Activated gamma-delta T cell treated with anti-CD3 and anti-CD28 coated beads, Interleukin-2, amount 50 U/mL, for 16 hours (primary cell): ENCODE measurements around the gene MAGI1.
"Not testable (repeated sequence)": the region's sequence is repeated elsewhere in the genome, so short reads cannot be mapped to it uniquely, and the experiment has no call there.

Experiments
- DNase-seq: peaks from one replicate; pipeline ENCODE4 v3.0.0-alpha.2; 2020; ENCODE audit warnings: low read depth

The MAGI1 gene

GRCh38 chr3:66038384-66038725 is 363 bp downstream of the MAGI1 start:
- no peak for DNase-seq

DNA sequence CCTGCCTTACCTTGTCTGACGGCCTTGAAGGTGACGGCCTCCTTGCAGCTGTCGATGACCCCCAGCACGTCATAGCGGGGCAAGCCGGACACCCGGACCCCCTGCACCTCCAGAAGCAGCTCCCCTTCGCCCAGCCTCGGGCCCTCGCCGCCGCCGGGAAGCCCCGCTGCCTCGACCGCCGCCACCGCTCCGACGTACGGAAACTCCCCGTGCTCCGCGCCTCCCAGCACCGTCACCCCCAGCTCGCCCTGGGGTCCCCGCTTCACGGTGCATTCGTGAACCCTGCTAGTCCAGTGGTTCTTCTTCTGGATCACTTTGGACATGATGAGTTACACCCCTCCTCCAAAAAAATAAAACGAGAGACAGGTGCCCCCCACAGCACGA is 740 bp downstream of the MAGI1 start:
- no peak for DNase-seq

- no peak for DNase-seq
These were observed 1.3 kb downstream of the MAGI1 start for GRCh38 chr3:66037330-66037985.

- no peak for DNase-seq
These were observed 2.1 kb downstream of the MAGI1 start for GRCh38 chr3:66036586-66037148.

- DNase-seq, result no peak
These were observed 2.8 kb downstream of the MAGI1 start for GRCh38 chr3:66035763-66036477.

DNA sequence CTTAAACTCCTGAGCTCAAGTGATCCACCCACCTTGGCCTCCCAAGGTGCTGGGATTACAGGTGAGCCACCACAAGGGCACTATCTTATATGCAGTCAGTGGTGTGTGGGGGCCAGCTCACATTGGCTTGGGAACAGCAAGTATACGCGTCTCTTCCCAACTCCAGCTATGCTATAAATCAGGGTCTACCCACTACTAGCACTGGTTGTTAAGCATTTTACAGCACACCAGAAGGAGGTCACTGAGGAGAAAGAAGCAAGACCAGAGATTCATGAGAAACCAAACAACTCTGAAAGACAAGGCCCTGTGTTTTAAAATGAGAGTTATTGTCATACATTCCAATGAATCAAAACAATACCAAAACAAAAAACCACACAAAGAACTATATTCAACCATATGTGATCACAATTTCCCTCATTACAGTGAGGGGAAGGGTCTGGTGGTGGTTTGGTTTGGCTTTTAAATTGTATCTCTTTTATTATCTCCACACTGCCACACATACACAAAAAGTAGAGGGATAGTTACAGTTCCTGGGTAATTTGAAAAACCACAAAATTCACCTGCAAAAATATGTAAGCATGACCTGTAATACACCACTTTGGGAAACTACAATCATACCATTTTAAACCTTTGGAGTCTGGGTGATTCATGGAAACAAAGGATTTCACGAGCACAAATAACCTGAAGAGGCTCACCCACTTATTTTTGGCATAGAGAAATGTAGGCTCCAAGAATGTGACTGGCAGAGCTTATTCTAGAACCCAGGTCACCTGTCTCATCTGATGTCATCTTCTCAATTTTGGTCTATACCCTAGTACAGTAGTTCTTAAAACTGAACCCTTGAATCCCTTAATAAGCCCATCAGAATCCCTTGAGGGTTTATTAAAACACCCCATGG is 5.2 kb downstream of the MAGI1 start:
- DNase-seq, result no peak

- DNase-seq, result no peak
These were observed 7.5 kb downstream of the MAGI1 start for GRCh38 chr3:66031102-66031698.

GRCh38 chr3:66029443-66029842 is 9.3 kb downstream of the MAGI1 start:
- DNase-seq, result no peak

GRCh38 chr3:66029014-66029413 is 9.7 kb downstream of the MAGI1 start:
- DNase-seq, result no peak

GRCh38 chr3:66028457-66028856 is 10.3 kb downstream of the MAGI1 start:
- DNase-seq, result no peak

- DNase-seq, result not testable (repeated sequence)
These were observed 11.6 kb downstream of the MAGI1 start for GRCh38 chr3:66027099-66027498.

GRCh38 chr3:66023738-66024385 is 14.9 kb downstream of the MAGI1 start:
- DNase-seq, result no peak

DNA sequence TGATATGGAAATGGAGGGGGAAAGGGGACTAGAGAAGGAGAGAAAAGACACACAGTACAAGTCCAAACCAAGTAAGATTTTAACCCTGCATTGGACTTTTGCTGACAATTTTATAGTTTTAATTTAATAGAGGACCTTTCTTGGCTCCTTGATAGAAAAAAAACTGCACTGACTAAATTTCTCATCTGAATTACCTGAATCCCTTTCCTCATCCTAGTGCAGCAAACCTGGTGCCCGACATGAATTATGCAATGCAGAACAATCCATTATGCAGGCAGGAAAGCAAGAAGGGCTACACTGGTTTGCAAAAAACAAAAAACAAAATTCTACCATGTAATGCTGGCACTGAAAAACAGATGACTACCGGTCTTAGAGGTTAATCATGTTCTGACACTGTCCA is 15.5 kb downstream of the MAGI1 start:
- DNase-seq, result no peak

- no peak for DNase-seq
These were observed 17.0 kb downstream of the MAGI1 start for GRCh38 chr3:66021731-66022131.

DNA sequence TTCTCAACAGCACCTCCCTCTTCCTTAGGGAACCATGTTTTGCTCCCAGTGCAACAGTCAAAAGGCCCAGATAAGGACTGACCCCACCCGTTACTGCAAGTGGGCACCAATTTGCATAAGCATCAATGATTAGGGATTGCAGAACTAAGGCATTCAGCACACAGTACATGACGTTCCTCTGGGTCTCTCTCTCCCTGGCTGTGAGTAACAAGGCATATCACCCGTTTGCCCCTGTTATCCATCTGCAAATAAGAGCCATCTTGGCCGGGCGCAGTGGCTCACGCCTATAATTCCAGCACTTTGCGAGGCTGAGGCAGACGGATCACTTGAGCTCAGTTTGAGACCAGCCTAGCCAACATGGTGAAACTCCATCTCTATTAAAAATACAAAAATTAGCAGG is 18.8 kb downstream of the MAGI1 start:
- DNase-seq, result no peak

DNA sequence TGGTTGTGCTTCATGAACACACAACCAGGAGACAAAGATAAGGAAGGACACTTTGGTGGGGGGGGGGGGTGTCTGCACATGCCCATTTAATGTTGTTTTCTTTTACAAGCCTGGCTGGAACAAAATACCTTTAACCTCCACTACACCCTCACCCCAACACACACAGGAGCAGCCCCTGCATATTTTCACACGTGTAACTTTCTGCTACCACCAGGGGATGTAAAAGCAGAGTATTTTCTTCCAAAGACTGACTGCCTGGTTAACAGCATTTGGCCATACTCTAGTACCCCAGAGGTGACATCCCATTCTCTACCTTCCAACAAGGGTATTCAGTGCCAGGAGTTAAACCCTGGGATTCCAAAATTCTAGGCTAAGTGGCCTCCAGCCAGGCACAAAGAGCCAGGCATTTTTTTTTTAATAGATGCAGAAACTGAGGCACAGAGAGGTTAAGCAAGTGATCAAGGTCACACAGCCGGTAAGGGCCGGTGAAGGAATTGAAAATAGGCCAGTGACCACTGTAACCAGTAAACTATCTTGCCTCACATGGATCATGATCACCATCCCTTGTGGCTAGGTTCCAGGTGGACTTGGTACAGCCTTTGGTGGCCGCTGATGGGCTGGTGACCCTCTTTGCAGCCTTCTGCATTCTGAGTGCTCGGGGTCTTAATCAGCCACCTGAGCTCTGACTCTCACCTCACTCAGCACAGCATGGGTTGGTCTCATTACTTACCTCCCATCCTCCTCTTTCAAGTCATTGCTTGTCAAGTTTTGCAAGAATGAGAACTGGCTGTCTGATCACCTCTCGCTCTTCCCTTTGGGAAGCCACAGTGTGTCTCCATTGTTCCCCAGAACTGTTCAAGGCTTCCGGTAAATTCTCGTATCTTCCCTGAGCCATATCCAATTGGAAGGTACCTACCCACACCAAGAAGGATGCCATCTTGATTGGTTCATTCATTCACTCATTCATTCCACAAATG is 20.4 kb downstream of the MAGI1 start:
- no peak for DNase-seq

GRCh38 chr3:66017591-66017990 is 21.1 kb downstream of the MAGI1 start:
- no peak for DNase-seq

GRCh38 chr3:66017084-66017483 is 21.6 kb downstream of the MAGI1 start:
- no peak for DNase-seq

GRCh38 chr3:66015841-66016240 is 22.9 kb downstream of the MAGI1 start:
- DNase-seq, result no peak

GRCh38 chr3:66014651-66015050 is 24.1 kb downstream of the MAGI1 start:
- DNase-seq, result no peak

- no peak for DNase-seq
These were observed 24.7 kb downstream of the MAGI1 start for GRCh38 chr3:66014056-66014455.
